Cardiac fibroblast (primary cell): Measurements from ENCODE around the gene ITGAE.
A peak's percentile ranks its signal among the peaks of the same experiment; 100 is the strongest.

Experiments
- DNase-seq, 2 donors: peaks; one replicate each; pipeline versions ENCODE4 v3.0.0 to v3.0.0-alpha.2; 2010; ENCODE audit warnings: low read depth in 2 of 2
- H3K4me3 ChIP-seq, 2 donors: replicated peaks in 1 of 2; 1 replicate in 1 of 2; 2 replicates in 1 of 2; pipeline ENCODE4 v1.5.1; 2011; ENCODE audit warnings: low read depth in 2 of 2, low read length in 2 of 2, mild to moderate bottlenecking in 2 of 2, moderate library complexity in 1 of 2
- TF ChIP-seq, protein P1 (sequence below): IDR thresholded peaks from one replicate; pipeline ENCODE4 v1.5.1; 2011; ENCODE audit warnings: low read depth, mild to moderate bottlenecking, low read length, inconsistent platforms

The ITGAE gene

DNA sequence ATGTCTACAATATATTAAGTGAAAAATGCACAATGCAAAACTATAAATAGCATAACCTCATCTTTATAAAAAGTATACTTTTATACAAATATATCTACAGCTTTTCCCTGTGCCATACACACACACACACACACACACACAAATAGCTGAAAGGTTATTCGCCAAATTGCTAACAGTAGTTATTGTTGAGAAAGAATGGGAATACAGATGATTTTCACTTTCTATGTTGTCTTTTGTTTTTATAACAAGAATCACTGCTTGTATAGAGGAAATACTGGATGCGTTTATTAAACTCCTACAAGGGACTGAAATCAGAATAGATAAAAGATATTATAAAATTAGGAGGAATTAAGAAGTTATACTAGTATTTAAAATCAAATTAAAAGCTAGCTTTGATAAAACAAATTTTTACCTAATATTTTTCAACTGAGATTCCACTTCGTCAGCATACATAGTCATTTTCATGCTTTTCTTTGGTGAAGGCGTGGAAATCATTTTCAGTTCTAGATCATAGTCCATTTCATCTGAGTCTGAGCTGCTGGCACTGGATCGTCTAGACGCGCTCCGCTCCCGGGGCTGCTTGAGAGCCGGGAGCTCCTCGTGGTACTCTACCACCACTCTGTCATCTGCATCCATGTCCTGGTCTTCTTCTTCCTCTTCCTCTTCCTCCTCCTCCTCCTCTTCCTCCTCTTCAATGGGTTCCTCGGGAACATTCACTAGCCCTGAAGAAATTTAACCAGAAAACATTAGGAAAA, 17.0 kb upstream of the ITGAE start:
- H3K4me3 ChIP-seq = no peak overlapping the region
- TF ChIP-seq, protein P1, sequence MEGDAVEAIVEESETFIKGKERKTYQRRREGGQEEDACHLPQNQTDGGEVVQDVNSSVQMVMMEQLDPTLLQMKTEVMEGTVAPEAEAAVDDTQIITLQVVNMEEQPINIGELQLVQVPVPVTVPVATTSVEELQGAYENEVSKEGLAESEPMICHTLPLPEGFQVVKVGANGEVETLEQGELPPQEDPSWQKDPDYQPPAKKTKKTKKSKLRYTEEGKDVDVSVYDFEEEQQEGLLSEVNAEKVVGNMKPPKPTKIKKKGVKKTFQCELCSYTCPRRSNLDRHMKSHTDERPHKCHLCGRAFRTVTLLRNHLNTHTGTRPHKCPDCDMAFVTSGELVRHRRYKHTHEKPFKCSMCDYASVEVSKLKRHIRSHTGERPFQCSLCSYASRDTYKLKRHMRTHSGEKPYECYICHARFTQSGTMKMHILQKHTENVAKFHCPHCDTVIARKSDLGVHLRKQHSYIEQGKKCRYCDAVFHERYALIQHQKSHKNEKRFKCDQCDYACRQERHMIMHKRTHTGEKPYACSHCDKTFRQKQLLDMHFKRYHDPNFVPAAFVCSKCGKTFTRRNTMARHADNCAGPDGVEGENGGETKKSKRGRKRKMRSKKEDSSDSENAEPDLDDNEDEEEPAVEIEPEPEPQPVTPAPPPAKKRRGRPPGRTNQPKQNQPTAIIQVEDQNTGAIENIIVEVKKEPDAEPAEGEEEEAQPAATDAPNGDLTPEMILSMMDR = no peak
- no peak for DNase-seq

DNA sequence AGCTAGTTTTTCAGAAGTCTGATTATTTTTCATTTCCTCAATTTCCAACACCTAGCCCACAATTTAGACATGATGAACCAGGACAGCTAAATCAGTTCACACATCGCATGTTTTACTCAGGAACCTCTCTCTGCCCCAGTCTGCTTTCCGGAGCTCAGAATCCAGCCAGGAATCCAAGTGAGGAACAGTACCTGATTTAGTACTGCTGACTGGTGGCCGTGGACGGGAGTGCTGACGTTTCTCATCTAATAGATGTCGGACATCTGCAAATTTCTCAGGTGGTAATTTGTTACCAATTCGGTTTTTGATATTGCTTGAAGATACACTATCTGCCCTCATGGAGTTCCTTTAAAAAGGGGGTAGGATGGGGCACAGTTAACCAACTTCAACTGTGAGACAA, 14.9 kb upstream of the ITGAE start:
- TF ChIP-seq, protein P1 = no peak
- DNase-seq = no peak
- no peak overlapping the region for H3K4me3 ChIP-seq

DNA sequence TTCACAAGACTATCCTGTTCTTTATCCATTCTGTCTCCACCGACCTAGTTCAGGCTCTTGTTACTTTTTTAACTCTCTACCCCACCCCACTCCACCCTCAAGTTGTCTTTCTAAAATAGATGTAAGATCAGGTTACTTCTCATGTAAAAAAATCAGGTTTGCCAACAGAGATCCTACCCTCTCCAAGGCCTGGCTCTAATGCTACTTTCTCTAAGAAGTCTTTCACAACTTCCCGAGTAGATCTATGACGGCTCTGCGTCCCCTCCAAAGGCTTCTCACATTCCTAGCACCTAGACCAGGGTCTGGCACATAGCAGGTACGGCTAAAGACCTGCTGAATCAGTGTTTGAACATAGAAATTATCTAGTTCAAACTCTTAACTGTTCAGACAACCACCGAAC, 14.1 kb upstream of the ITGAE start:
- no peak for DNase-seq
- TF ChIP-seq, protein P1 = no peak
- H3K4me3 ChIP-seq = no peak overlapping the region

DNA sequence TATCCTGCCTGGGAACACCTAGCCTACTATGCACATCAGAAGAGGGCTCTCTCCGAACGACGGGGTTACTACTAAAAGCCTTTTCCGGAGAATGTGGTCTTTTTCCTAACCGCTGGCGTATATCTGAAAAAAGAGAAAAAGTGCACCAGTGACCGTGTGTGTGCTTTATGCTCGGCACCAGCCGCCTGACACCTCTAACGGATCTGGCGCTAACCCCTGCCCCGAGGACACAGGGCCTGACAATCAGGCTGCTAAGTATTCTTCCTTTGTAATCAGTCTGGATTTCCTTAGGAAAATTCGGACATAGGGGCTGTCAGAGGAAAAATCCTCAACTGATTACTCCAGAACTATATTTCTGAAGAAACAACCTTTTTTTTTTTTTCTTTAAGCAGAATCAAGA, 13.4 kb upstream of the ITGAE start:
- TF ChIP-seq, protein P1 = no peak
- no peak for DNase-seq

DNA sequence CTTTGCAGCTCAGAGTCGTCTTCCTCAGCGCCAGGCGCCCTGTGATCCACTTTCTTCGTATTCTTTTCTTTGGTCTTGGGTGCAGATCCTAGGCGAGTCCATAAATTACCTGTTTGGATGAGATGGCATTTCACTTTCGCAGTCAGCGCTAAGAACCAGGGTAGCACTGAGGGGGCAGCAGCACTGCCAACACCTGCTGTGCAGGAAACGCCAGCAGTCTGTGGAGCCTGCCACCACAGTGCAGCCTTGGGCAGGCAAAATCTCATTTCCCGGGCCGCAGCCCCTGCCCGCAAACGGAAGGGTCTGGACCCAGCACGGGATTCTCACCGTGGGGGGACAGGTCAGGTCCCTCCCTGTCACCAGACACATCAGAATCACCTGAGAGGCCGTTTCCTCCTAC, 12.2 kb upstream of the ITGAE start:
- no peak overlapping the region for H3K4me3 ChIP-seq
- TF ChIP-seq, protein P1 = no peak
- DNase-seq = no peak

More for the DNA sequence above, 13.4 kb upstream of the ITGAE start:
- H3K4me3 ChIP-seq = no peak overlapping the region

DNA sequence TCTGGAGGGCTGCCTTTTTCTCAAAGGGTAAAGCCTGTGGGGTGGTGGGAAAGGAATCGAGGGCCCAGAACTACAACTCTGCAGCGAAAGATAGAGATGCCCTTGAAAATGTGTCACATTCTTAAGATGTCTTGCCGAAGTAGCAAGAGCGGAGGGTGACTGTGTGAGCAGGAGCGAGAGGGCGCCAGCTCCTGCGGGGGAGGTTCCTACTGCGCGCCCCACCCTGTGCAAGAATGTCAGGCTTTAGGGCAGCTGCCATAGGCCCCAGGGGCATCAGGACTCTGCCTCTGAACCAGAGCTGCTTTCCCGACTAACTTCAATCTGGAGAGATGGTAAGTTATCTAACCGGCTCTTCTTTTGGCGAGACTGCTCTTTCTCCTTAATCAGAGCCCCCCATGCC, 11.8 kb upstream of the ITGAE start:
- DNase-seq = peak in 1 of 2 donors; percentile 29
- TF ChIP-seq, protein P1 = no peak
- no peak overlapping the region for H3K4me3 ChIP-seq

DNA sequence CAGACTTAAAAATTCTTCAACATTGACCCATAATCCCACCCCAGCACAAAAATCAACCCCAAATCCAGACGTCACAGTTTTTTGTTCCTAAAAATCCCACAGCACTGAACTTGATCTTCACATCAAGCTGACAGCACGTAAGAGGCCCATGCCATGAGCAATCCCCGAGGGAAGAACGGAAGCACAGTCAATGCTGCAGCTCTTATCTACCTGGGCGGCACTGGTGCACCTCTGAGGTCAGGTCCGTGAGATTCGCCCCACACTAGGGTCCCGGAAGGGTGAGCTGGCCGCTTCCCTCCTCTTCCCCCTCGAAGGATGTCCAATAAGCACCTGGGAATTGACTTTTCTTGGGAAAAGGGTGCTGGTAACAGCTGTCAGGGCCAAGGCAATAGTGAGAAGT, 11.3 kb upstream of the ITGAE start:
- TF ChIP-seq, protein P1 = no peak
- no peak overlapping the region for H3K4me3 ChIP-seq
- no peak for DNase-seq
